ENCODE results near the gene TOR4A.

- TF ChIP-seq CTCF (conservative IDR thresholded peaks at IDR 0.05 in 1 of 2, IDR thresholded peaks at IDR 0.05 in 1 of 2; ENCODE audit: extremely low read depth in 1 of 2, insufficient read depth in 1 of 2, low read depth in 1 of 2, low read length in 2 of 2), result no peak
- TF ChIP-seq EZH2 (IDR thresholded peaks at IDR 0.05; ENCODE audit: borderline replicate concordance, low read length), result no peak
Measured at GRCh38 chr9:137255448-137256114, 21.9 kb upstream of the TOR4A start.

Measured in mammary epithelial cell (primary cell).